SK-N-MC (cell line): Measurements from ENCODE around the gene LRRN2.
"Not testable (repeated sequence)": the region's sequence is repeated elsewhere in the genome, so short reads cannot be mapped to it uniquely, and the experiment has no call there.

ENCODE experiments used
- DNase-seq: peaks from one replicate; pipeline ENCODE4 v3.0.0-alpha.2; 2011; ENCODE audit warnings: low read depth, low spot score
- H3K27ac ChIP-seq: fragments of 200-600 bp; sonication (generic); 2 replicates; pipeline ENCODE4 v1.5.1; 2016; ENCODE audit warnings: mixed run types
- H3K36me3 ChIP-seq: fragments of 200-600 bp; sonication (generic); 2 replicates; pipeline ENCODE4 v1.6.1; 2017; ENCODE audit warnings: antibody characterized with exemption, low read length, mixed read lengths; ENCODE audit not compliant: insufficient read depth
- H3K4me3 ChIP-seq: fragments of 200-600 bp; sonication (generic); 2 replicates; pipeline ENCODE4 v1.5.1; 2016
- H3K9ac ChIP-seq: fragments of 200-600 bp; sonication (generic); 2 replicates; pipeline ENCODE4 v1.8.0; 2017; ENCODE audit warnings: mixed run types, mixed read lengths; ENCODE audit not compliant: insufficient read length
- H3K9me3 ChIP-seq: fragments of 200-600 bp; sonication (generic); 2 replicates; pipeline ENCODE4 v1.6.1; 2017; ENCODE audit warnings: low read depth, mild to moderate bottlenecking, antibody characterized with exemption, low read length, moderate library complexity, mixed read lengths
- EZH2 ChIP-seq: fragments of 200-600 bp; sonication (generic); IDR thresholded peaks from one replicate; pipeline ENCODE4 v1.6.1; 2017; ENCODE audit warnings: antibody characterized with exemption
- FOXP2 ChIP-seq: optimal IDR thresholded peaks from 2 replicates; pipeline ENCODE3; 2011; ENCODE audit warnings: mild to moderate bottlenecking, moderate library complexity; ENCODE audit not compliant: insufficient read depth; ENCODE audit errors: extremely low read length, control extremely low read depth
- POLR2AphosphoS5 ChIP-seq: IDR thresholded peaks from 2 replicates; pipeline ENCODE4 v1.6.1; 2012; ENCODE audit warnings: mild to moderate bottlenecking, low read depth, low read length, borderline replicate concordance

The LRRN2 gene

GRCh38 chr1:204576422-204576821, 109.1 kb downstream of the LRRN2 start:
- no peak overlapping the region for H3K9ac ChIP-seq
- no peaks in the 10 kb centered on the region for H3K9me3 ChIP-seq
- no peaks in the 10 kb centered on the region for H3K36me3 ChIP-seq
- no peak for TF ChIP-seq FOXP2
- no peak for TF ChIP-seq POLR2AphosphoS5
- TF ChIP-seq EZH2 = no peak
- H3K27ac ChIP-seq = no peak overlapping the region
- DNase-seq = no peak
- H3K4me3 ChIP-seq = no peak overlapping the region

- Histone ChIP-seq H3K36me3 (no peaks in the 10 kb centered on the region), H3K9ac (no peak overlapping the region), H3K4me3 (no peak overlapping the region), H3K9me3 (no peaks in the 10 kb centered on the region), H3K27ac (no peak overlapping the region)
- TF ChIP-seq EZH2 = no peak
- no peak for TF ChIP-seq POLR2AphosphoS5
- TF ChIP-seq FOXP2 = no peak
- no peak for DNase-seq
These were observed 110.0 kb downstream of the LRRN2 start for GRCh38 chr1:204575221-204576190.

GRCh38 chr1:204574865-204575163, 110.7 kb downstream of the LRRN2 start:
- TF ChIP-seq EZH2 = no peak
- no peak for TF ChIP-seq FOXP2
- TF ChIP-seq POLR2AphosphoS5 = no peak
- H3K36me3 ChIP-seq = no peaks in the 10 kb centered on the region
- no peaks in the 10 kb centered on the region for H3K9me3 ChIP-seq
- no peak for DNase-seq
- H3K9ac ChIP-seq = no peak overlapping the region
- no peak overlapping the region for H3K27ac ChIP-seq
- H3K4me3 ChIP-seq = no peak overlapping the region

- no peak overlapping the region for H3K4me3 ChIP-seq
- TF ChIP-seq EZH2 (no peak), POLR2AphosphoS5 (no peak), FOXP2 (no peak)
- H3K36me3 ChIP-seq = no peaks in the 10 kb centered on the region
- DNase-seq = no peak
- no peak overlapping the region for H3K27ac ChIP-seq
- no peaks in the 10 kb centered on the region for H3K9me3 ChIP-seq
- H3K9ac ChIP-seq = no peak overlapping the region
These were observed 111.3 kb downstream of the LRRN2 start for GRCh38 chr1:204574016-204574864.

- Histone ChIP-seq H3K27ac (no peak overlapping the region), H3K36me3 (no peaks in the 10 kb centered on the region), H3K4me3 (no peak overlapping the region), H3K9ac (no peak overlapping the region), H3K9me3 (no peaks in the 10 kb centered on the region)
- TF ChIP-seq EZH2 (no peak), POLR2AphosphoS5 (no peak), FOXP2 (no peak)
- no peak for DNase-seq
These were observed 112.3 kb downstream of the LRRN2 start for GRCh38 chr1:204572923-204573922.

GRCh38 chr1:204571631-204572030, 113.9 kb downstream of the LRRN2 start:
- Histone ChIP-seq H3K4me3 (no peak overlapping the region), H3K9me3 (no peaks in the 10 kb centered on the region), H3K9ac (no peak overlapping the region), H3K27ac (no peak overlapping the region), H3K36me3 (no peaks in the 10 kb centered on the region)
- no peak for DNase-seq
- TF ChIP-seq POLR2AphosphoS5 (no peak), FOXP2 (no peak), EZH2 (no peak)

- Histone ChIP-seq H3K36me3 (no peaks in the 10 kb centered on the region), H3K4me3 (no peak overlapping the region), H3K9me3 (no peaks in the 10 kb centered on the region), H3K27ac (no peak overlapping the region), H3K9ac (no peak overlapping the region)
- TF ChIP-seq FOXP2 = no peak
- no peak for TF ChIP-seq POLR2AphosphoS5
- no peak for TF ChIP-seq EZH2
- DNase-seq = no peak
These were observed 114.4 kb downstream of the LRRN2 start for GRCh38 chr1:204571128-204571527.

- H3K36me3 ChIP-seq, H3K27ac ChIP-seq, H3K9ac ChIP-seq, H3K9me3 ChIP-seq, DNase-seq, H3K4me3 ChIP-seq: not testable (repeated sequence)
These were observed 115.5 kb downstream of the LRRN2 start for GRCh38 chr1:204570021-204570420.
